Left forelimb (tissue), 1 donor: ENCODE measurements around the gene TMEM30A.
A peak's percentile ranks its signal among the peaks of the same experiment; 100 is the strongest.

Experiments
- DNase-seq: peaks from one replicate; pipeline ENCODE4 v3.0.0-alpha.2; 2018; ENCODE audit warnings: low spot score

TMEM30A gene

DNA sequence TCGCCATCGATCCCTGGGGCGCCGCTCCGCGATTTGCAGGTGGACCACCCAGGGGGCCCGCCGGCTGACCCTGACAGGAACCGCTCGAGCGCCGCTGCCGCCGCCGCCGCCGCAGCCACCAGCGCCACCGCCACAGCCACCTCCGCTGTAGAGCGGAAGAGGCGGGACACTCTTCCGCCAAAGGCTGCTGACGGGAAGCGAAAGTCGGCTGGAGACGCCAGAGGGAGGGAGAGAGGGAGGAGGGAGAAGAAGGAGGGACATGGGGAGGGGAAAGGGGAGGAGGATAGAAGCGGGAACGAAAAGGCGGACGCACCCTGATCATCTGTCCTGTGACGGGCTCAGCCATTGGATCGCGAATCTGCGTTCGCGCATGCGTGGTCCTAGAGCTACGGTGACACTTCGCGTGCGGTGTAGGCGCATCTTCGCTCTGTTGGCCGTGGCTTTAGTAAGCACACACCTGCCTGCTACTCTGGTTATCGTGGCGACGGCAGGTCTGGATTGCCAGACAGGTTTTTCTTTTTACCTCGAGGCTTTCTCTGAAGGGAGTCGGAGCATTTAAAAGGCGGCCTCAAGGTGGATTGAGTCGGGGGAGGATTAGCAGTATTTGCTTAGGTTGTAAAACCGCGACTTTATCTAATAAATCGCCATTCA is at the start of gene TMEM30A:
Gene TMEM30A (minus strand): TSS at position 161 of the 651 bp plus-strand sequence. CDS start 154 bp downstream, at position 7.
- peak; percentile 95 for DNase-seq

DNA sequence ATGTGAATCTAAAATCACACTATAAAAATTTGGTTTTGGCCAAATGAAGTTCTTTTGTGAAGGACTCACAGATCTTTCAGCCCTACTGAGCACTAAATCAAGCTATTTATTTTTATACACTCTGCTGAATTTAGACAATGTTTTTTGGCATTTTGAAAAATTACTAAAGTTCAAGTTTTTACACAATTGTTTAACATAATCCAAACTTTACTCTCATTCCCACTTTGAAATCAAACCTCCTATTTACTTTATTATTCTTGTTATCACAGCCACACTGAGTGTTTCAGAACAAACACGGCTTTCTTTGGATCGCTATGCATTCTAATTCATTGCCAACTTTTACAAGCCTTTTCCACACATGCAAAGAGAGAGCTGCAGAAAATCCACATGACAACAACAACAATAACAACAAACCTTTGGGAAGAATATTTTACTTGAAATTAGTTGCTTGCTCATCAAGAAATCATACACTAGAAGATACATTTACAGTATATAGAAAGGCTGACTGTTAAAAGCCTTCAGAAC is 49.1 kb upstream of the TMEM30A start:
- DNase-seq, result no peak

DNA sequence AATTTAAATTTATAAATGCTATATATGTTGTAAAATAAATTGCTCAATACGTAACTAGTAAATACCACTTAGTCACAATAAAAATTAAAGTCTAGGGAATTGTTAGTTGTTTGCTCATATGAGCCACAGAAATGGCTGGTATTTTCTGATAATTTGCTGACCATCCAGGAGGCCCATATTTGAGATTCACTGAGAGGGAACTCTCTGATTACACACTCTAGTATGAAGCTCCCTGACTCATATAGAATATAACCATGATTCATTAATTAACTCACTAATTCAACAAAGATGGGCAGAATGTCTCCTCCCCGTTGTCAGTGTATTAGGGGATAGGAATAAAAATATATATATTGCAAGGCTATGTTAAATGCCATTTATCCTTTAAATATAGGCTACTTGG is 46.6 kb upstream of the TMEM30A start:
- no peak for DNase-seq

DNA sequence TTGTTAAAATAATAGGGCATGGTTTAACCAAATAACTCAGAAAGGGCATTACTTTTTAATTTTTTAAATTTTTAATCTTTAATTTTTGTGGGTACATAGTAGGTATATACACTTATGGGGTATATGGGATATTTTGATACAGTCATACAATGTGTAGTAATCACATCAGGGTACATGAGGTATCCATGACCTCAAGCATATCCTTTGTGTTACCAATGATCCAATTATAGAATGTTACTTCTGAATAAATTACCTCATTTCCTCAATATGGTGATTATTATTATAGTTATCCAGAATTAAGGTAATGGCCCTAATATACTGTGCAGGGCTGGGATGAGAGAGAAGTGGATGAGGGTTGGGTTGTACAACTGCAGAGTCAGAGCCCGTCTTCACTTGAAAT is 45.1 kb upstream of the TMEM30A start:
- DNase-seq, result no peak

DNA sequence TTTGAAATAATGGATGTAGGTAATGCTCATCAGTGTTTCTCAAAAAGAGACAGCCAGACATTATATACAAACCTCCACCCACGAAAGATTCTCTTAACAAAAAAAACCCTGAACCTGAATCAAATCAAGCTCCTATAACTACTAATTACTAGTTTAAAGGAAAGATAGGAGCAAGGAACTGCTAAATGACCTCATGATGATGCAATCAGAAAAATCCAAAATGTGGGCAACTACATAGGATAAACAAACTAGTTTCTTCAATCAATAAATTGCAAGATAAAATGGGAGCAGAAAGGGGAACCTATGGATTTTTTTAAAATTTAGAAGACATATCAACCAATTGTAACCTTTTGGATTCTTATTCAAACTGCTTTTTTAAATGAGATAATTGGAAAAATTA is 43.2 kb upstream of the TMEM30A start:
- DNase-seq, result no peak

DNA sequence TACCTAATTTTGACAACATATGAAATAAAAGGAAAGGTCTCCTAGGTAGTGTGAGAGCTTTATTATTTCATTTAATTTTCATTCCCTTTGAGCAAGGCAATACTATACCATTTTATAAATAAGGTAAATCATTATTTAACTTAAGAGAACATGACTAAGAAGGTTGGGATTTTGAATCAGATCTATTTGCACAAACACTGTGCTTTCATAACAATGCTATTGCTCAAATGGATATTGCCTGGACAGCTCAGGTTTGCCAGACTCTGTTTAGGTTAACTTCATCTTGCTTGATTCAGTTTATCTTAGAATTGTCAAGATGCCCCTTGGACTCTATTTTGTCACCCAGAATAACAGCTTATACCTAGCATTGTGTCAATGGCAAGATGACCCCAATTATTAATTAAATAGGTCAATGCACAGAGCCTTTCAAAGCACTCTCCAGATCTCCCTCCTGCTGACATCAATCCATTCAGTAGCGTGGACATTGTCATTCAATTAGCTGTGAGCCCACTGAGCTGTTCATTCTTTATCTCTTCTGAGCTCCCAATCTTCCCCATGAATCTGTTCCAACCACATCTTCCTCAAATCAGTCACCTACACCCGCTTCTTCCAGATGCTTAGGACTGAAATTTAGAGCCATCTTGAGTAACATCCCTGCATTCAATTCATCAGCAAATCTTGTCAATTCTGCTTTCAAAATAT is 42.1 kb upstream of the TMEM30A start:
- DNase-seq, result no peak

DNA sequence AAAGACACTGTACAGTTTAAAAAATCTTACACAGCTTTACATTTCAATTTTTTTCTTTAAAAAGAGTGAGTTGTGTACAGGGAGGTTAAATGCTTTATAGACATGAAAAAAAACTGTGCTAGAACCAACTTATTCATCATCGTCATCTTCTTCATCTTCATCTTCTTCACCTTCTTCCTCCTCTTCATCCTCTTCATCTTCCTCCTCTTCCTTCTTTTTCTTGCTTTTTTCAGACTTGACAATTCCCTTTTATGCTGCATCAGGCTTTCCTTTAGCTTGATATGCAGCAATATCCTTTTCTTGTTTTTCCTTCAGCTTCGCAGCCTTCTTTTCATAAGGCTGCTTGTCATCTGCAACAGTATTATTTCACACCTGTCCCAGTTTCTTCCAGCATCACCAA is 34.3 kb upstream of the TMEM30A start:
- no peak for DNase-seq

DNA sequence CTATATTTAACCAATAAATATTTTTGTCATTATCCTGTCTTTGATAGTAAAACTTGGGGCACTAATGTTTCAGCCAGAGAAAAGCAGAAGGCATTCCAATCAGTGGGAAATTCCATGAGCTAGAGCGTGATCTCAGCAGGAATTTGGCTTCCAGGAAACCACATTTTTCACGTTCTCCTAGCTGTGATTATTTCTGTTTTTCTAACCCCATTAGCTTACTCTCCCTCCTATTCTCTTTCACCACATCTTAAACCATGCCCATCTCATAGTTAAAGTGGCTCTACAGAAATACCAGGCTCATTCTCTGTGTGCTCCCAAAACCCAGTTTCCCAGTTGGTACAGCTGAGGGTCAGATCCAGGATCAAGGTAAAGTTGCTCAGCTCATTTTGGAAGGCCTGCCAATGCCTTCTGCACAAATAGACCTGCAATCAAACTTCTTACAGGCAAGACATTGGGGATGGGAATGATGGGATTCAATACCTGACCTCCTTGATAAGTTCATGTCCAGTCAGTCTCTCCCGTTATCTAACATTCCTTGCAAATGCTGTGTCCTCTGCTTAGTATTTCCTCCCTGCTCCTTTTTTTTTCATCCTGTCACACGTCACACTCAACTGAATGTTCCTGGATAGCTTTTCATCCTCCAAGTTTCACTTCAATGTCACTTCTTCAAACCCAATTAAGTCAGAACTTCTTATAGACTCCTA is 33.1 kb upstream of the TMEM30A start:
- no peak for DNase-seq

DNA sequence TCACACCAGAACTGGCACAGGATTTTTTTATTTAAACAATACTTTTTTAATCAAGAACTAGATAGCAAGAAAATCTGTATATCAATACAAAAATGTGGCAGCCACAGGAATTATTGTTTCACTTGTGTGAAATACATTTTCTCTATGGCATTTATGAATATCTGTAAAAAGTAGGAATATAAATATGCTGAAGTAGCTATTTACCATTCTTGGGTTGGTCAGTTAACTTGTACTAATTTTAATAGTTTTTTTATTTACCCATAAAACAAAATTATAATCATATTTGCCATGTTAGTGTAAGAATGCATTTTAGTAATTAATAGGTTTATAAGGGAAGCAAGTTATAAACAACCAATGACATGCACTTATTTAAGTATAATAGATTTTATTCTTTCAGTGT is 31.4 kb upstream of the TMEM30A start:
- DNase-seq, result no peak

DNA sequence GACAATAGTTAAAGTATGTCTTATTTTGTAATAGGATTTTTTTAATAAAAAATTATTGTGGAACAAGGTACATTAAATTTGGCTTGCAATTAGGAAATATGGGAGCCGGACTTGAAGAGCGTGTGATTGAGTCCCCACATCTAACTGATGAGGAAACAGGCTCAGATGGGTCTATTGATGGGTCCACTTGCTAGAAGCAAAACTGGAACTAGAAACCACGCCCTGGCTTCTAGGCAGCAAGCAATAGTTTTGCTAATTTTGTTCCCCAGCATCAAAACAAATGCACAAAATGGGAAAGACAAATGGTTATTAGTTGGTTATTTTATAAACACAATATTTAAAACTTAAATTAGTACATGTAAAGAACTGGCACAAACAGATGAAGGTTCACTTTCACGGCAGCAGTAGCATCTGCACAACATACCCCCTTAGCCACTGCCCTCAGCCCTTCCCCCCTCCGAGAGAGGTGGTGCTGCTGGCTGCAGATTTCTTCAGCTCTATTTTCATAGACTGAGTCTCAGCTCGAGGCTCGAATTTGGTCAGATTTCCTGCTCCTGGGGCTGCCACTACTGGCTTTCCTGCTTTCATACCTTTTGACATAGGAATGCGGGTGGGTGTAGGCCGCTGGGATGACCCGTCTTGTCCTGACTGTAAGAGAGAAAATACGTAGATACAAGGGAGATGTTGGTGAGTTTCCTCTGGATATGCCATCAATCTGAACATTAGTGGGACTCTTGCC is 23.8 kb upstream of the TMEM30A start:
- no peak for DNase-seq

DNA sequence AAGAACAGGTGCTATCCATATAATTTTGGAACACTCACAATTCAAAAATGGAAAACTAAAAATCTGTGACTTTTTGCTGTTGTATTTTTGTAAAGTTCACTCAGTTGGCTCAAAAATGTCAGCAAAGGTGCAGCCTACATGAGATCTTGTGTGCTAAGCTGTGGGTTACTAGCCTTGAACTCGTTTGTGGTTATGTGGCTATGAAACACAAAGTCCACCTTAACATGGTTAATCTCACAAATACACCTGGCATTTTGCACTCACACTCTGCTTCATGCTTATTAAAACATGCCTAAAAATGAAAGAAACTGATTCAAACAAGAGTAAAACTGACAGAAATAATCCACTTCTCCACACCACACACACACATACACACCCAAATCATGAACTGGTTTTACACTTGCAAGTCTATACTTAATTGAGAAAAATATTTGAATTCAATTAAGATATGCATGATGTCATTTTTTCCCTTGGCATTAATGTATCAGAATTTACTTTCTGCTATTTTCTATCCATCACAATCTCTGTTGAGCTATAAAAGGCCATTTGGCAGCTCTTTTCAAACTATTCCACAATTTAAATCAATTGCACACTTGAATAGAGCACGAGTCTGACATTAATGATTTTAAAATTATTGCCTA is 22.9 kb upstream of the TMEM30A start:
- DNase-seq, result no peak

DNA sequence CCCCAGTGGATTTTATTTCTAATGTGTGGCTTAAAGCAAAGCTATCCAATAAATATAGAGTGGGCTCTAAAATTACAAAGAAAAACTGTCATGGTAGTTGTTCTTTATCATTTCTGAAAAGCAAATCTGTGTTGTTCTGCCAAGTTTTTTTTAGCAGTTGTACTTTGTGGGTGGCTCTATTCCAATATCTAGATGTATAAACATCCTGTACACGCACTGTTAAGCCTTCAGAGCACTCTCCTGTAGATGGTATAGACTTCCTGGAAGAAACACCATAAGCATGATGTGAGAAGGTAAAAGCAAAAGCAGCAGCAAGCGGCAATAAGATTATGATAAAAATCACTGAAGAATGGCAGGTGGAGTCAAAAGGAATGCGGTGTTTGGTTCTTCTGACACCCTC is 21.5 kb upstream of the TMEM30A start:
- no peak for DNase-seq

DNA sequence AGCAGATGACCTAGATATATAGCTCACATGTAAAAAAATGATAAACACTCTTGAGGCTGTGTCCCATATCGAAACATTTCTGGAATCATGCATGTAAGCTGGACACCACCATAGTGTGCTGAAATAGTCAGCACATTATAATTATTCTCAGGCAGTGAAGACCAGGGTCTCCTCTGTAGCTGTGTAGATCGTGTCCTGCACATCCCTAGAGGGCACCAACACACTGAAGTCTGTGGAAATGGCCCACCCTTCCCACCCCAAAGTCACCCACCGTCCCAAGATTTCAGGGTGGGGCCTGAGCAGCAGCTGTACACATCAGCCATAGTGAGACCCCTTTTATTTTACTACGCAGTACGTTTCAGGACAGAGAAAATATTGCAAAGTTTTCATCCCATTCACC is 21.0 kb upstream of the TMEM30A start:
- no peak for DNase-seq

DNA sequence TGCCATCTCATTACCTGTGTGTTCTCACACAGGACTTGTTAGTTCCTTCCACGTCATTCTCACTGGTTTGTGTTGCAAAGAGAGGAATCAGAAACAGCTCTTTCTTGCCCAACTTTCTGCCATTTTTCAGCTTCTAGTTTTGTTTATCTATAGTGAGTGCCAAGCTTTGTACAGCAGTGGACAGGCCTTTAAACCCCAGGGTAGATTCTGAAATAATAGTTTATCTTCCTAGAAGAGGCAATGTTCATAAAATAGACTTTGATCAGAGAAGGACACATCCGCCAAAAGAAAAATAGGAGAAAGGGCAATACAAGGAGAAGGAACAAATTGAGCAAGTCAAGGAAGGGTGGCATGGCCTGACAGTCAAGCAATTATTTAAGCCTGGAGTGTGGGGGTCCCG is 17.7 kb upstream of the TMEM30A start:
- no peak for DNase-seq

DNA sequence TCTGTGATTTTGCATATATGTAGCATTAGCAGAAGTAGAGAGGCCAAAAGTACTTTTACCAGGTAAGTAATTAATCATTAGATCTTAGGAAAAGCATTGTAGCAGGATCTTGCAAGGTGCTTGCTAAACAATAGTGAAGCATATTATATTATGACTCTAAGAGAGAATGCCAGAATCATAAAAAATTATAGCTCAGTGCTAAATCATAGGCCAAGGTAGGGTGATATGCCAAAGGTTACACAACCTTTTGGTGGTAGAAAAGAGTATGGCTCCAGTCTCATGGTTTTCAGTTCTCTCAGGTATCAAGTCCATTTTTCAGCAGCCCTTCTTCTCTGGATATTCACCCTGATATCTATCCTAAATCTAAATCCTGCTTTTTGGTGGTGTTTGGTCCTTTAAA is 16.9 kb upstream of the TMEM30A start:
- DNase-seq, result no peak

DNA sequence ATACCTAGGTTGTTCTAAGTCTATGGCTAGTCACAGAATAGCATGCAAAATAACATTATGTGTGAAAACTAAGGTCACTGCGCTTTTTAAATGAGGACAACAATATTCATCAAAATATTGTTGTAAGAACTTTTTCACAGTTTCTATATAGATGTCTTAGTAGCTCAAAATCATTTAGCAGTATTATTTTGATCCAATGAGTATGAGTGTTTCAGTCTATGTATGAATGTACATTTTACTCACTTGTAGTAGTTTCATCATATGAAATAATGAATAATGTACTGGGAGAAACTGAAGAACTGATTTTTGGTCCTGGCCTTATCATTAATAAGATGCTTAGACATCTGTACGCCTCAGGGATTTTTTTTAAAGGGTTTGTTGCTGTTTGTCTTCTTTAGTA is 16.5 kb upstream of the TMEM30A start:
- no peak for DNase-seq

DNA sequence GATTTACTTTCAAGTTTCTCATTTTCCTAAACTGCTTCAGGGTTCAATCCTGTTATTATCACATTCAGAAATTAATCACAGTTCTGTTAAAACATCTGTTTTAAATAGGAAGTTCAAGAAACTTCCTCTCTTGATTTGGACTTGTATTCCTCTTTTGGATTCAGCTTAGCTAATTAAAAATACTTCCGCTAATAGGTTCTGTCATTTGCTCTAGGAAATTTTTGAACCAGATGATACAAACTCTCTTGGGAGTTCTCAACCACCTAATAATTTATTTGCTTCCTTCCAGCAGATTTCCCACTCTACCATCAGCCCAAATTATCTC is 15.9 kb upstream of the TMEM30A start:
- no peak for DNase-seq

DNA sequence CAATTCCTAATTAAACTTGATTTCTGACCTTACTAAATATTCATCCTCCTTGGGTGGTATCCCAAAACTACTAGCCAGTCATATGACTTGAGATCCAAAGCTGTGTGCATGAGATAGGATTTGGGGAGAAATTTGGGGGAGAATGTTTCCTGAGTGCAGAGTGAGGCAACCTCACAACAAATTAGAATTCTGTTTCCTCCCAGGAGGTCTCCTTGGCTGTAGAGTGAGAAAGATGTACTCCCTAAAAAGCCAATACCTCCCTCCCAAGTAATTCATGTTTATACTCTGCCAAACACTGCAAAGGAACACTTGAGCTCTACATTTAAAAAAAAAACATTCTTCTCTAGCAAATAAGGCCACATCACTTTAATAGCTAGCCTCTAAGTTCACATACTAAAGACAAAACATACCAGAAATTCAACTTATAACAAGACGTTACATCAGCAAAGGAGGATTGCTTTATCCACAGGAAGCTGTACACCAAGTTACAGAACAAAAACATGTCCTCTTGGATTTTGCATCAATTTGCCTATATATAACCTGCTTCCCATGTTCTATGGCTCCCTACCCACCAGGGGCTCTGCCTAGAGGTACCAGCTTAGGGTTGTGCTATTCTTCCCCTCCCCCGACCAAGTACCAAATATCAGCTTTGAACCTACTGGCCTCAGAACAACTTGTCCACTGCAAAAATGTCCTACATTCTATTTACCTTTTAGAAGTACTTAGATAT is 15.4 kb upstream of the TMEM30A start:
- DNase-seq, result no peak

DNA sequence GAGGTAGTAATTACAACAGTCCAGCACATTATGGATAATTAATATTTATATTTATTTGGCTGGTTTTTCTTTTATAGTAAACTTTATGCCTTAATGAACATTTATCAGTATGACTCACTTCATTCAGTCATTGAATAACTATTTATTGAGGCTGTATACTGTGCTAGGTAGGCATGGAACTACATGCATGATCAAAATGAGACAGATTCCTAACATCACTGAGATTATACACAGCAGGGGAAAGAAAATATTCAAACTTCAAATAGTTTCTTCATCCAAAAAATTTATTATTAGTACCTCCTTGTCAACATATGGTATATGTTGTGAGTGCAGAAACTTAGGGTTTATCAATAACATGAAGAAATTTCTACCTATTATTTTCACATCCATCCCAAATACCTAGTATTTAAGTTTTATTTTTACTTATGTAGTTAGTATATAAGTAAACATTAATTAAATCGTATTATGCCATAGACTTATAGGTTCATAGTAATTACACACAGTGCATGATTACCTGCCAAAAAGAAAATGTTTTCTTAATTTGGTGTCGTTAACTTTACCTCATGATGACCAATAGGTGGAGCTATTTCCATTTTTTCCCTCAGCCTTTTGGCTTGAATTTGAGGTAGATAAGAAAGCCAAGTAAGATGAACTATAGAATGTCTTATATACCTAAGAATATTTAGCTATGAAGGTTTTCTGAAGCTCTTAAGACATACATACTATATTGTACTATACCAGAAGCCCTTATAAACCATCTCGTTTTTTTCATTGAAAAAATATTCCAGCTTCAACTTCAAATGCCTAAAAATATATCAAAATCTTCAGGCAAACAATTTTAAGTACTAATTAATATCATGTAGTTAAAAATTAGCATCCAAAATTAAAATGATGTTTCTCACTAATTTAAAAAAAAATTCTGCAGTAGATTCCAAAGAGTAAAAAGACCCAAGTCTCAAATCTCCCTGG is 12.5 kb upstream of the TMEM30A start:
- no peak for DNase-seq

DNA sequence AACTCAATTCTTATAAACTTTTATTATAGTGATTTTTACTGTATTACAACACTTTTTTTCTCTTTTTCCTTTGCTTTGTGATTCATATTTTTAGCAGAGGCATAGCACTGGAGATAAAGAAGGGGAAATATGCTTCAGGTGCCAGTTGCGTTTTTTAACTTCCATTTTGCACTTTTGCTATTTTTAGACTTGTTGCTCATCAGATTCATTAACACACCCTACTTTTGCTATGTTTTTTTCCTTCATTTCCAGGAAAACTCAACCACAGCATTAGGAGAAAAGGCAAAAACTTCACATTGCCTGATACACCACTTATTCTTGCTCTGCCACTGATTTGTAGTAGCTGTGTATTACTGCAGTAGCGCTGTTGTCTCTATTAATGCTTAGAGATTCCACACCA is 8.0 kb upstream of the TMEM30A start:
- no peak for DNase-seq
